Sigmoid colon (tissue), 4 donors: ENCODE results near the gene NR6A1.

Experiments
- CTCF ChIP-seq, 4 experiments: fragments of 450-650 bp in 3 of 4; fragments of 200-600 bp in 1 of 4; IDR thresholded peaks; one replicate each; pipeline ENCODE4 v1.5.1; 2016 to 2019; ENCODE audit warnings: antibody characterized with exemption in 4 of 4, mild to moderate bottlenecking in 3 of 4, moderate library complexity in 2 of 4
- EP300 ChIP-seq, 4 donors: sonication (generic); formaldehyde crosslinking; IDR thresholded peaks; one replicate each; pipeline ENCODE4 v1.6.1; 2017; ENCODE audit warnings: antibody characterized with exemption in 4 of 4
- POLR2A ChIP-seq, 2 donors: fragments of 450-650 bp; IDR thresholded peaks; one replicate each; pipeline ENCODE4 v1.6.1; 2016; ENCODE audit warnings: antibody characterized with exemption in 2 of 2, mild to moderate bottlenecking in 2 of 2, moderate library complexity in 2 of 2

GRCh38 chr9:124781967-124782660 is 11.0 kb upstream of the NR6A1 start:
- TF ChIP-seq CTCF (IDR thresholded peaks at IDR 0.05): no peak
- TF ChIP-seq POLR2A (IDR thresholded peaks at IDR 0.05): no peak
- no peak for TF ChIP-seq EP300 (IDR thresholded peaks at IDR 0.05)
